ENCODE data around the gene MAGI2.
A peak's percentile ranks its signal among the peaks of the same experiment; 100 is the strongest.

MAGI2 gene

GRCh38 chr7:78702770-78703169 is 750.7 kb downstream of the MAGI2 start:
- DNase-seq (ENCODE audit: extremely low read depth, low read depth), result peak; percentile 60

GRCh38 chr7:78695826-78696225 is 757.6 kb downstream of the MAGI2 start:
- TF ChIP-seq CTCF (IDR thresholded peaks at IDR 0.05; ENCODE audit: low read depth, low read length), result no peak
- no peak for DNase-seq (ENCODE audit: extremely low read depth, low read depth)

More at GRCh38 chr7:78702770-78703169, 750.7 kb downstream of the MAGI2 start:
- TF ChIP-seq CTCF (IDR thresholded peaks at IDR 0.05; ENCODE audit: low read depth, low read length), result no peak

GRCh38 chr7:78691584-78691983 is 761.9 kb downstream of the MAGI2 start:
- TF ChIP-seq CTCF (IDR thresholded peaks at IDR 0.05; ENCODE audit: low read depth, low read length), result no peak
- no peak for DNase-seq (ENCODE audit: extremely low read depth, low read depth)

GRCh38 chr7:78690174-78690573 is 763.3 kb downstream of the MAGI2 start:
- DNase-seq (ENCODE audit: extremely low read depth, low read depth), result no peak
- TF ChIP-seq CTCF (IDR thresholded peaks at IDR 0.05; ENCODE audit: low read depth, low read length), result no peak

- no peak for DNase-seq (ENCODE audit: extremely low read depth, low read depth)
- no peak for TF ChIP-seq CTCF (IDR thresholded peaks at IDR 0.05; ENCODE audit: low read depth, low read length)
Observed at GRCh38 chr7:78688376-78688775, 765.1 kb downstream of the MAGI2 start.

GRCh38 chr7:78686189-78686588 is 767.3 kb downstream of the MAGI2 start:
- DNase-seq (ENCODE audit: extremely low read depth, low read depth), result no peak
- no peak for TF ChIP-seq CTCF (IDR thresholded peaks at IDR 0.05; ENCODE audit: low read depth, low read length)

GRCh38 chr7:78684201-78684600 is 769.3 kb downstream of the MAGI2 start:
- no peak for DNase-seq (ENCODE audit: extremely low read depth, low read depth)
- no peak for TF ChIP-seq CTCF (IDR thresholded peaks at IDR 0.05; ENCODE audit: low read depth, low read length)

Data from AG09319 (cell line).